OCI-LY3 (cell line): ENCODE data around the gene SDHAF2.

Source experiments
- CTCF ChIP-seq: fragments of 200-600, 300-600 bp; sonication (generic); IDR thresholded peaks from 2 replicates; pipeline ENCODE4 v1.5.1; 2014; ENCODE audit warnings: antibody characterized with exemption, low read length, low read depth
- EZH2phosphoT487 ChIP-seq: fragments of 200-600 bp; shearing (Covaris generic); IDR thresholded peaks from 2 replicates; pipeline ENCODE4 v1.6.1; 2018; ENCODE audit warnings: antibody characterized with exemption, mixed run types, low read depth

GRCh38 chr11:61477126-61477525, 47.2 kb downstream of the SDHAF2 start:
- no peak for TF ChIP-seq CTCF
- no peak for TF ChIP-seq EZH2phosphoT487
